Neural crest cell (in vitro differentiated cells): ENCODE measurements around the gene CCDC40. TPM values are rescaled to one million over a fixed set of nuclear protein-coding genes. Genes with fewer than 3 reads are reported as not detected.
"Not testable (repeated sequence)": the region's sequence is repeated elsewhere in the genome, so short reads cannot be mapped to it uniquely, and the experiment has no call there.

Source experiments
- DNase-seq: peaks from one replicate; pipeline ENCODE4 v3.0.0; 2021; ENCODE audit warnings: low read depth, mixed read lengths, low spot score
- H3K27ac Mint-ChIP-seq: one replicate; pipeline ENCODE4 v1.8.0; 2021; ENCODE audit warnings: mild to moderate bottlenecking, mixed read lengths; ENCODE audit not compliant: unreplicated experiment
- H3K27me3 Mint-ChIP-seq: 2 replicates; pipeline ENCODE4 v1.8.0; 2021; ENCODE audit warnings: low read depth, mild to moderate bottlenecking, mixed read lengths
- H3K36me3 Mint-ChIP-seq: 2 replicates; pipeline ENCODE4 v1.8.0; 2021; ENCODE audit warnings: low read depth, mild to moderate bottlenecking, mixed read lengths
- H3K4me1 Mint-ChIP-seq: 2 replicates; pipeline ENCODE4 v1.8.0; 2021; ENCODE audit warnings: mixed read lengths
- H3K4me3 Mint-ChIP-seq: one replicate; pipeline ENCODE4 v1.8.0; 2021; ENCODE audit warnings: mild to moderate bottlenecking, mixed read lengths
- H3K9me3 Mint-ChIP-seq: 2 replicates; pipeline ENCODE4 v1.8.0; 2021; ENCODE audit warnings: mixed read lengths
- CTCF ChIP-seq: fragments of 200-600 bp; sonication (generic); conservative IDR thresholded peaks from 2 replicates; pipeline ENCODE4 v1.5.0; 2021; ENCODE audit warnings: antibody characterized with exemption, mild to moderate bottlenecking
- total RNA-seq: library from RNA; stranded (reverse); gene quantifications from 2 replicates; pipeline ENCODE4 v1.2.1, GENCODE V29; 2021

The CCDC40 gene
- total RNA-seq, 1 donor from 2014 or later: 22.7 TPM

GRCh38 chr17:80084773-80085172, 48.3 kb downstream of the CCDC40 start:
- Mint-ChIP-seq H3K27ac (peak overlapping the region; percentile 71), H3K27me3 (no peaks in the 10 kb centered on the region), H3K36me3 (no peaks in the 10 kb centered on the region), H3K4me1 (peaks cover 4% of the 10 kb centered on the region), H3K4me3 (no peak overlapping the region), H3K9me3 (no peaks in the 10 kb centered on the region)
- DNase-seq: no peak
- TF ChIP-seq CTCF: no peak

- Mint-ChIP-seq H3K4me1 (peaks cover 6% of the 10 kb centered on the region), H3K4me3 (no peak overlapping the region), H3K27ac (no peak overlapping the region), H3K9me3 (no peaks in the 10 kb centered on the region), H3K36me3 (no peaks in the 10 kb centered on the region), H3K27me3 (no peaks in the 10 kb centered on the region)
- DNase-seq: no peak
- TF ChIP-seq CTCF: no peak
These were observed 49.6 kb downstream of the CCDC40 start for GRCh38 chr17:80086081-80086480.

- no peaks in the 10 kb centered on the region for H3K9me3 Mint-ChIP-seq
These were observed 50.2 kb downstream of the CCDC40 start for GRCh38 chr17:80086616-80087015.

GRCh38 chr17:80087346-80088265, 51.2 kb downstream of the CCDC40 start:
- no peak overlapping the region for H3K27ac Mint-ChIP-seq
- no peak for DNase-seq
- no peak for TF ChIP-seq CTCF
- H3K4me3 Mint-ChIP-seq: no peak overlapping the region
- no peaks in the 10 kb centered on the region for H3K9me3 Mint-ChIP-seq
- no peaks in the 10 kb centered on the region for H3K36me3 Mint-ChIP-seq
- peaks cover 9% of the 10 kb centered on the region for H3K4me1 Mint-ChIP-seq
- H3K27me3 Mint-ChIP-seq: no peaks in the 10 kb centered on the region

More at GRCh38 chr17:80086616-80087015, 50.2 kb downstream of the CCDC40 start:
- H3K4me3 Mint-ChIP-seq: no peak overlapping the region
- no peak overlapping the region for H3K27ac Mint-ChIP-seq
- peaks cover 10% of the 10 kb centered on the region for H3K4me1 Mint-ChIP-seq
- no peaks in the 10 kb centered on the region for H3K36me3 Mint-ChIP-seq
- H3K27me3 Mint-ChIP-seq: no peaks in the 10 kb centered on the region
- DNase-seq: no peak
- TF ChIP-seq CTCF: no peak

GRCh38 chr17:80089762-80090161, 53.3 kb downstream of the CCDC40 start:
- TF ChIP-seq CTCF: no peak
- Mint-ChIP-seq H3K4me3 (no peak overlapping the region), H3K27ac (no peak overlapping the region), H3K9me3 (no peaks in the 10 kb centered on the region), H3K36me3 (no peaks in the 10 kb centered on the region), H3K4me1 (peaks cover 6% of the 10 kb centered on the region), H3K27me3 (no peaks in the 10 kb centered on the region)
- DNase-seq: no peak

GRCh38 chr17:80090164-80090563, 53.7 kb downstream of the CCDC40 start:
- not testable (repeated sequence) for DNase-seq, H3K36me3 Mint-ChIP-seq, H3K27me3 Mint-ChIP-seq, H3K4me3 Mint-ChIP-seq, H3K27ac Mint-ChIP-seq, H3K4me1 Mint-ChIP-seq, H3K9me3 Mint-ChIP-seq
